OCI-LY7 (cell line): ENCODE measurements around the gene CNKSR3.

Source experiments
- CTCF ChIP-seq: fragments of 200-600 bp; sonication (generic); conservative IDR thresholded peaks from 2 replicates; pipeline ENCODE4 v1.5.1; 2014; ENCODE audit warnings: mild to moderate bottlenecking, antibody characterized with exemption, low read length, moderate library complexity, mixed read lengths
- EZH2phosphoT487 ChIP-seq: fragments of 200-600 bp; sonication (generic); IDR thresholded peaks from 2 replicates; pipeline ENCODE4 v1.6.1; 2018; ENCODE audit warnings: low read depth, borderline replicate concordance, mild to moderate bottlenecking, mixed run types, antibody characterized with exemption, low read length, moderate library complexity, mixed read lengths

GRCh38 chr6:154520280-154520679 is 9.8 kb upstream of the CNKSR3 start:
- TF ChIP-seq CTCF (no peak), EZH2phosphoT487 (no peak)
